ENCODE results near the gene ZNHIT2. TPM values are rescaled to one million over a fixed set of nuclear protein-coding genes. Genes with fewer than 3 reads are reported as not detected.

The ZNHIT2 gene
- total RNA-seq, 4 donors from 2014 or later: 9.6 to 40.8 (median 12.2) TPM

- no peaks in the 10 kb centered on the region for H3K27me3 ChIP-seq
- DNase-seq: no peak
- no peak overlapping the region for H3K27ac ChIP-seq
- WGBS, 2 donors (ENCODE audit: low coverage in 1 of 2): 42% methylated on average over 1 of the region's 1 CpG; no CpG with 5 or more reads in 1 of the 2 donors
- TF ChIP-seq CTCF (IDR thresholded peaks at IDR 0.05) (no peak), POLR2AphosphoS5 (IDR thresholded peaks at IDR 0.05) (no peak), EP300 (IDR thresholded peaks at IDR 0.05; ENCODE audit: low read depth) (no peak), POLR2A (IDR thresholded peaks at IDR 0.05) (no peak)
- H3K4me3 ChIP-seq: no peak overlapping the region
- intact Hi-C loops (cut with DNase I; ENCODE audit: low total_unique reads) (no loop called here), in situ Hi-C loops (cut with MboI; ENCODE audit: low pct_ligation_motif_present in 1 of 4, low pct_unique_long_range_greater_than_20kb in 1 of 4, low sequenced_read_pairs in 3 of 4) (no loop called here)
- H3K4me1 ChIP-seq: no peaks in the 10 kb centered on the region
- H3K36me3 ChIP-seq: no peaks in the 10 kb centered on the region
- no peaks in the 10 kb centered on the region for H3K9me3 ChIP-seq
These were observed 44.9 kb downstream of the ZNHIT2 start for GRCh38 chr11:65072631-65072966.

- 59% methylated on average over 4 of the region's 4 CpGs; no CpG with 5 or more reads in 1 of the 2 donors for WGBS, 2 donors (ENCODE audit: low coverage in 1 of 2)
These were observed 45.4 kb downstream of the ZNHIT2 start for GRCh38 chr11:65071907-65072630.

GRCh38 chr11:65069217-65069616 lies 48.3 kb downstream of the ZNHIT2 start:
- TF ChIP-seq EP300 (IDR thresholded peaks at IDR 0.05; ENCODE audit: low read depth) (no peak), CTCF (IDR thresholded peaks at IDR 0.05) (no peak), POLR2AphosphoS5 (IDR thresholded peaks at IDR 0.05) (no peak), POLR2A (IDR thresholded peaks at IDR 0.05) (no peak)
- no peaks in the 10 kb centered on the region for H3K36me3 ChIP-seq
- H3K4me3 ChIP-seq: no peak overlapping the region
- H3K27ac ChIP-seq: no peak overlapping the region
- H3K4me1 ChIP-seq: no peaks in the 10 kb centered on the region
- 42% methylated on average over 9 of the region's 9 CpGs; no CpG with 5 or more reads in 1 of the 2 donors for WGBS, 2 donors (ENCODE audit: low coverage in 1 of 2)
- intact Hi-C loops (cut with DNase I; ENCODE audit: low total_unique reads): no loop called here
- in situ Hi-C loops (cut with MboI; ENCODE audit: low pct_ligation_motif_present in 1 of 4, low pct_unique_long_range_greater_than_20kb in 1 of 4, low sequenced_read_pairs in 3 of 4): no loop called here
- H3K27me3 ChIP-seq: no peaks in the 10 kb centered on the region
- no peaks in the 10 kb centered on the region for H3K9me3 ChIP-seq
- no peak for DNase-seq

More at GRCh38 chr11:65071907-65072630, 45.4 kb downstream of the ZNHIT2 start:
- Histone ChIP-seq H3K36me3 (no peaks in the 10 kb centered on the region), H3K4me1 (no peaks in the 10 kb centered on the region), H3K27ac (no peak overlapping the region), H3K27me3 (no peaks in the 10 kb centered on the region), H3K4me3 (no peak overlapping the region), H3K9me3 (no peaks in the 10 kb centered on the region)
- DNase-seq: no peak
- TF ChIP-seq EP300 (IDR thresholded peaks at IDR 0.05; ENCODE audit: low read depth) (no peak), POLR2A (IDR thresholded peaks at IDR 0.05) (no peak)
- in situ Hi-C loops (cut with MboI; ENCODE audit: low pct_ligation_motif_present in 1 of 4, low pct_unique_long_range_greater_than_20kb in 1 of 4, low sequenced_read_pairs in 3 of 4) (no loop called here), intact Hi-C loops (cut with DNase I; ENCODE audit: low total_unique reads) (no loop called here)

GRCh38 chr11:65067446-65067845 lies 50.1 kb downstream of the ZNHIT2 start:
- Histone ChIP-seq H3K4me3 (no peak overlapping the region), H3K36me3 (no peaks in the 10 kb centered on the region), H3K27me3 (no peaks in the 10 kb centered on the region), H3K4me1 (no peaks in the 10 kb centered on the region), H3K27ac (no peak overlapping the region), H3K9me3 (no peaks in the 10 kb centered on the region)
- 76% methylated on average over 9 of the region's 10 CpGs; no CpG with 5 or more reads in 1 of the 2 donors for WGBS, 2 donors (ENCODE audit: low coverage in 1 of 2)
- intact Hi-C loops (cut with DNase I; ENCODE audit: low total_unique reads): no loop called here
- DNase-seq: no peak
- TF ChIP-seq POLR2A (IDR thresholded peaks at IDR 0.05) (no peak), POLR2AphosphoS5 (IDR thresholded peaks at IDR 0.05) (no peak), CTCF (IDR thresholded peaks at IDR 0.05) (no peak), EP300 (IDR thresholded peaks at IDR 0.05; ENCODE audit: low read depth) (no peak)
- in situ Hi-C loops (cut with MboI; ENCODE audit: low pct_ligation_motif_present in 1 of 4, low pct_unique_long_range_greater_than_20kb in 1 of 4, low sequenced_read_pairs in 3 of 4): no loop called here
